HG03558 (cell line): ENCODE results near the gene CELA2B.
"Not testable (repeated sequence)": the region's sequence is repeated elsewhere in the genome, so short reads cannot be mapped to it uniquely, and the experiment has no call there.

Experiments
- ATAC-seq: cut with Tn5 transposase; IDR thresholded peaks from one replicate; pipeline ENCODE4 v1.9.1; 2021; ENCODE audit warnings: moderate number of reproducible peaks; ENCODE audit not compliant: unreplicated experiment; ENCODE audit errors: extremely low read depth

Gene CELA2B

GRCh38 chr1:15444468-15445389 is 31.2 kb upstream of the CELA2B start:
- no peak for ATAC-seq

DNA sequence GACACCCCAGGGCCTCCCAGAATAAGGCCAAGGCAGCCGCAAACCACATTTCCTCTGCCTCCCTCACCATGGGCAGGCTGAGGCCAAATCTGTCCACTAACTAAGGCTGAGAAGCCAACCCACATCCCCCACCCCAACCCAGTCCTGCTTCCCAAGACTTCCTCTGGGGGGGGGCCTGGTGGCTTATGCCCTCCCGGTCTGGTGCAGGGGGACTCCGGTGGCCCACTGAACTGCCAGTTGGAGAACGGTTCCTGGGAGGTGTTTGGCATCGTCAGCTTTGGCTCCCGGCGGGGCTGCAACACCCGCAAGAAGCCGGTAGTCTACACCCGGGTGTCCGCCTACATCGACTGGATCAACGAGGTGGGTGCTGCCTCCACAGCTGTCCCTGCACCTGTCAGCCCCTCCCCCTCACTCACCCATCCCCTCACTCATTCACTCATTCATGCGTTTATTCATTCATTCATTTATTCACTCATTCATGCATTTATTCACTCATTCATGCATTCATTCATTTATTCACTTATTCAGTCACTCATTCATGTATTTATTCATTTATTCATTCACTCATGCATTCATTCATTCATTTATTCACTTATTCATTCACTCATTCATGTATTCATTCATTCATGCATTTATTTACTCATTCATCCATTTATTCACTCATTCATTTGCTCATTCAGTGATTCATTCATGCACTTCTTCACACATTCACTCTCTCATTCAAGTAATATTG is 30.3 kb upstream of the CELA2B start:
- no peak for ATAC-seq

DNA sequence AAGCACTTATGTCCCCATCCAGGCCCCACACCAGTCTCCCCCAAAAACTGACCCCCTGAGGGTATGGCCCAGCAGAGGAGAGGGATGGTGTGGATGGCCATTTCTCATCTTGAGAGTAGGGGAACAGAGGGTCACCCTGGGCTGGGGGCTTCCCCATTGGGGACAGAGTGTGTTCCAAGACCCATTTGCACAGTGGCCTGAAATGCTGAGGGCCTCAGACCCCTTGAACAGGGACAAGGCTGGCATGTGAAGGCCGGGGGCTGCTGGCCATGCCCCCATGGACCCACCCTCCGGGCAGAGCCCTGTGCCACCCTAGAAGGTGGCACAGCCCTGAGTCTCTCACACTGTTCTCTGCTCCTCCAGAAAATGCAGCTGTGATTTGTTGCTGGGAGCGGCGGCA is 29.7 kb upstream of the CELA2B start:
- no peak for ATAC-seq

- ATAC-seq = no peak
These were observed 26.9 kb upstream of the CELA2B start for GRCh38 chr1:15448877-15449462.

- no peak for ATAC-seq
These were observed 26.3 kb upstream of the CELA2B start for GRCh38 chr1:15449567-15449966.

GRCh38 chr1:15451014-15451722 is 24.7 kb upstream of the CELA2B start:
- ATAC-seq = no peak

DNA sequence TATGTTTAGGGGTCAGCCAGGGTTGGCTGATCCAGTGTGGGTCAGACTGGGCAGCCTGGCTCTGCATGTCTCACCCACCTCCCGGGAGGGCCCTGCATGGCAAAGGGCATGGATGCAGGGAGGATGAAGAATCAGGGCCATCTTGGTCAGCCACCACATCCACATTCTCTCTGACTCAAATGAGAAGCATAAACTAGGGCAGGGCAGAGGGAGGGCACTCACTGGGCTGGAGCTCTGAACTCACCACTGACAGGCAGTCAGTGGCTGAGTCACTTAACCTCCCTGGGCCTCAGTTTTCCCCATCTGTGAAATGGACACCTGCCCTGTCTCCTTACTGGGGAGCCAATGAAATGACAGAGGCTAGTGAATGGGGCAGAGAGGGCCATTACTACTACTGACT is 23.7 kb upstream of the CELA2B start:
- ATAC-seq = no peak

DNA sequence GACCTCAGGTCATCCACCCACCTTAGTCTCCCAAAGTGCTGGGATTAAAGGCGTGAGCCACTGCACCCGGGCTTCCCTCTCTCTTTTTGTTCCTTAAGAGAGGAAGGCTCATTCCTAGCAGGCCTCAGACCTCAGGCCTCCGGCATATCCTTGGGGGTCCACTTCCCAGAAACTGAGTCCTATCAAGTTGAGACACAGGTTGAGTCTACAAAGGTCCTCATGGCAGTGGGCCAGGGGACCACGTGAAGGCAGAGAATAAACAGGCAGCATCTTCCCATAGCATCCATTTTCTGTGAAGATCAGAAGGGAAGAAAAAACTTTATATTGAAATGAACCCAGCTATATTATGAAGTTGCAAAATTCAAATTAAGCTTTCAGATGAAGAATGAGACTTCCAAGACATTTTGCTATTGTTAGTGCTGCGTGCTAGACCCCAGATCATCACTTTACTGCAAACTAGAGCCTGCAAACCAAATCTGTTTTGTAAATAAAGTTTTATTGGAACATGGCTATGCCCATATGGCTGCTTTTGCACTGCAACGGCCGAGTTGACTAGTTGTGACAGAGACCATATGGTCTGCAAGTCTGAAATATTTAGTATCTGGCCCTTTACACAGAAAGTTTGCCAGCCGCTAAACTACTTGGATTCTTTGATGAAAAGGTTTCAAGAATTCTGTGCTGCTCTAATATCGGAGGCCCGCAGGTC is 22.9 kb upstream of the CELA2B start:
- ATAC-seq = no peak

GRCh38 chr1:15453734-15454133 is 22.2 kb upstream of the CELA2B start:
- no peak for ATAC-seq

GRCh38 chr1:15454256-15454655 is 21.6 kb upstream of the CELA2B start:
- no peak for ATAC-seq

- ATAC-seq = no peak
These were observed 20.4 kb upstream of the CELA2B start for GRCh38 chr1:15455522-15455921.

DNA sequence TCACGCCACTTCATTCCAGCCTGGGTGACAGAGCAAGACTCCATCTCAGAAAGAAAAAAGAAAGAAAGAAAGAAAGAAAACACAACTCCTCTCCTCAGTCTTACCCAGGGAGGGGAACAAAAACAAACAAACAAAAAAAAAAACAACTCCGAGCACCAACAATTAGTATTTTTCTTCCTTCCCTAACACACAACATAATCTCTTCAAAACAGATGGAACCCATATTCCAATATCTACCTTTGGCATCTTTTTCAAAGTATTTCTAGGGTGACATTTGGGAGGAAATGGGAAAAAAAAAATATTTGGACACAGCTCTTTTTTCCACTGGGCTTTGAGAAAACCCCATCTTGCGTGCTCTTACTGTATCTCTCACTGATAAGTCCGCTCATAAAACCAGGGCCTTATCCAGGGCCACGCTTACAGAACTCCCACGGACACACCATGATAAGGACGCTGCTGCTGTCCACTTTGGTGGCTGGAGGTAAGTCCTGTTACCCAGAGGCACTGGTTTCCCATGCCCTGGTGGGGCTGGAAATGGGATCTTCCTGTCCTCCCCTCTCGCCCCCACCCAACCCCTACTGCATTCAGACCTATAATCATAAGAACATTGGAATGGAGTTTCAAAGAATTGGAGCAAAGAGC is 19.5 kb upstream of the CELA2B start, which contains the start of gene CELA2A:
TSS of gene CELA2A (plus strand) at position 420 of the 642 bp plus-strand sequence. CDS start at position 442, 22 bp downstream.
- no peak for ATAC-seq

GRCh38 chr1:15457585-15457984 is 18.3 kb upstream of the CELA2B start:
- no peak for ATAC-seq

- not testable (repeated sequence) for ATAC-seq
These were observed 17.5 kb upstream of the CELA2B start for GRCh38 chr1:15458388-15458787.

GRCh38 chr1:15459771-15460707 is 15.9 kb upstream of the CELA2B start:
- ATAC-seq = no peak

GRCh38 chr1:15460708-15461095 is 15.2 kb upstream of the CELA2B start:
- no peak for ATAC-seq

GRCh38 chr1:15463064-15463800 is 12.7 kb upstream of the CELA2B start:
- not testable (repeated sequence) for ATAC-seq
